ENCODE data around the gene ANKMY1. TPM values are rescaled to one million over a fixed set of nuclear protein-coding genes. Genes with fewer than 3 reads are reported as not detected.

ANKMY1 gene
- total RNA-seq, 2 experiments from 2014 or later: 25.7 to 26.2 TPM

DNA sequence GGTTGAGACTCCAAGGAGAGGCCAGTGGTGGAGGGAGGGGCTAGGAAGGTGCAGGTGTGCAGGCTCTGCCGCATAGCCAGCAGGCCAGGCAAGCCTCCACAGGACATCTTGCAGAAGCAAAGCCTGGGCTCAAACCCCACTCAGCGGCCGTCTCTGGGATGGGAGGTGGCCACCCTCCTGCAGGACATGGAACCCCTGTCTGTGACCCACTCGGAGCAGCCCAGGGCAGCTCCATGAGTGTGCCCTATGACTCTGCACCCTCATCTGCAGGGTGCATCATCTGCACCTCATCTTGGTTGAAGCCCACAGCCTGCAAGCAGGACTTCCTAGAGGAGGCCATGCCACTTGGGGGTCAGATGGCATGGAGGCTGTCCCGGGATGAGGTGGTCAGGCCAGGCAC, 76.1 kb downstream of the ANKMY1 start:
- H3K4me3 ChIP-seq (ENCODE audit: low read length): no peak overlapping the region
- Mint-ChIP-seq H3K4me3 (no peak overlapping the region), H3K27ac (no peak overlapping the region), H3K27me3 (no peaks in the 10 kb centered on the region), H3K9me3 (peaks cover 2% of the 10 kb centered on the region), H3K4me1 (ENCODE audit: low read depth) (no peaks in the 10 kb centered on the region), H3K36me3 (ENCODE audit: low read depth) (peaks cover 34% of the 10 kb centered on the region)
- intact Hi-C loops (cut with DNase I, micrococcal nuclease): no loop called here
- ATAC-seq (ENCODE audit: poor library complexity) (no peak), DNase-seq (peak in 2 of 14 experiments; percentile 0 to 32)
- TF ChIP-seq CTCF (IDR thresholded peaks at IDR 0.05): no peak
- no peaks in the 10 kb centered on the region for H3K27me3 ChIP-seq (ENCODE audit: control insufficient read depth in 1 of 2, insufficient read depth in 2 of 2, low read length in 2 of 2)
- ChIA-PET CTCF (no interaction called here), POLR2A (no interaction called here)
- H3K36me3 ChIP-seq (ENCODE audit: insufficient read depth, low read length): no peaks in the 10 kb centered on the region
- peaks cover 0 to 7% of the 10 kb centered on the region in 2 experiments for H3K9me3 ChIP-seq (ENCODE audit: control insufficient read depth in 1 of 2, insufficient read depth in 1 of 2, low read length in 2 of 2)
- H3K27ac ChIP-seq (ENCODE audit: low read depth in 1 of 2, low read length in 2 of 2): no peak overlapping the region
- no peaks in the 10 kb centered on the region for H3K4me1 ChIP-seq (ENCODE audit: insufficient read depth, low read length)

- Mint-ChIP-seq H3K36me3 (ENCODE audit: low read depth) (peaks cover 35% of the 10 kb centered on the region), H3K27ac (no peak overlapping the region), H3K27me3 (no peaks in the 10 kb centered on the region), H3K4me3 (no peak overlapping the region), H3K9me3 (peaks cover under 1% of the 10 kb centered on the region), H3K4me1 (ENCODE audit: low read depth) (no peaks in the 10 kb centered on the region)
- no peak for ATAC-seq (ENCODE audit: poor library complexity)
- H3K4me1 ChIP-seq (ENCODE audit: insufficient read depth, low read length): no peaks in the 10 kb centered on the region
- TF ChIP-seq CTCF (IDR thresholded peaks at IDR 0.05): no peak
- peak in 2 of 14 experiments; percentile 1 to 10 for DNase-seq
- H3K27me3 ChIP-seq (ENCODE audit: control insufficient read depth in 1 of 2, insufficient read depth in 2 of 2, low read length in 2 of 2): no peaks in the 10 kb centered on the region
- ChIA-PET POLR2A (no interaction called here), CTCF (no interaction called here)
- intact Hi-C loops (cut with DNase I, micrococcal nuclease): no loop called here
- H3K9me3 ChIP-seq (ENCODE audit: control insufficient read depth in 1 of 2, insufficient read depth in 1 of 2, low read length in 2 of 2): peaks cover 6 to 14% of the 10 kb centered on the region in 2 experiments
- no peak overlapping the region for H3K27ac ChIP-seq (ENCODE audit: low read depth in 1 of 2, low read length in 2 of 2)
- no peaks in the 10 kb centered on the region for H3K36me3 ChIP-seq (ENCODE audit: insufficient read depth, low read length)
- H3K4me3 ChIP-seq (ENCODE audit: low read length): no peak overlapping the region
Observed at GRCh38 chr2:240480834-240481623, 76.8 kb downstream of the ANKMY1 start.

DNA sequence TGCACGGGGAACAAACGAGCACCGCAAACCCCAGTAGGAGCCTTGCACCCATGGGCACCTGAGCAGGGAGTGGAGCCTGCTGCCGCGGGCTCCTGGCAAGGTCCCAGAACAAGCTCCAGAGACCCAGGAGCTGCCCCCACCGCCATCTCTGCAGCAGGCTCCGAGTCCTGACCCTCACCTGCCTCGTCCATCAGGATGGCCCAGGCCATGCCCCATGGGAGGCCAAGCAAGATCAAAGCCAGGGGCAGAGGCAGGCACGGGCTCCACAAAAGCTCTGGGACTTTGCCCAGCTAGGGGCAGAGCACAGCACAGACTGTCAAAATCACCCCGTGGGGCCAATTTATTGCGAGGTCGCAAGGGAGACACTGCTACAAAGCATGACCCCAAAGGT, 78.7 kb downstream of the ANKMY1 start:
- Mint-ChIP-seq H3K9me3 (no peaks in the 10 kb centered on the region), H3K36me3 (ENCODE audit: low read depth) (peaks cover 34% of the 10 kb centered on the region), H3K27ac (no peak overlapping the region), H3K4me1 (ENCODE audit: low read depth) (no peaks in the 10 kb centered on the region), H3K4me3 (no peak overlapping the region), H3K27me3 (no peaks in the 10 kb centered on the region)
- TF ChIP-seq CTCF (IDR thresholded peaks at IDR 0.05): no peak
- intact Hi-C loops (cut with DNase I, micrococcal nuclease): no loop called here
- no peaks in the 10 kb centered on the region for H3K36me3 ChIP-seq (ENCODE audit: insufficient read depth, low read length)
- ATAC-seq (ENCODE audit: poor library complexity) (no peak), DNase-seq (peak in 1 of 14 experiments; percentile 9)
- H3K4me3 ChIP-seq (ENCODE audit: low read length): no peak overlapping the region
- no peak overlapping the region for H3K27ac ChIP-seq (ENCODE audit: low read depth in 1 of 2, low read length in 2 of 2)
- ChIA-PET POLR2A (no interaction called here), CTCF (no interaction called here)
- H3K27me3 ChIP-seq (ENCODE audit: control insufficient read depth in 1 of 2, insufficient read depth in 2 of 2, low read length in 2 of 2): no peaks in the 10 kb centered on the region
- no peaks in the 10 kb centered on the region for H3K4me1 ChIP-seq (ENCODE audit: insufficient read depth, low read length)
- peaks cover 8 to 12% of the 10 kb centered on the region in 2 experiments for H3K9me3 ChIP-seq (ENCODE audit: control insufficient read depth in 1 of 2, insufficient read depth in 1 of 2, low read length in 2 of 2)
